K562 (cell line): ENCODE data around the gene SORCS2. TPM values are rescaled to one million over a fixed set of nuclear protein-coding genes. Genes with fewer than 3 reads are reported as not detected.

Experiments used
- ATAC-seq: fragments of 200-7000 bp; cut with Tn5 transposase; 3 replicates; pipeline ENCODE4 v1.9.1; 2020; ENCODE audit warnings: moderate library complexity
- BruUV-seq: library from RNA; stranded (reverse); fragments of 400-500 nt; replicated peaks from 2 replicates; lab custom pipeline; 2021; lab: Mats Ljungman, UMichigan
- CTCF ChIA-PET: fragments of 300-600 bp; formaldehyde crosslinking; extraction: SDS; loops from one replicate; lab custom pipeline; 2021; ENCODE audit warnings: low intra/inter-chr PET ratio; lab: Yijun Ruan, JAX
- POLR2A ChIA-PET: fragments of 300-600, 350-650 bp; sonication (Branson Sonifier 250); formaldehyde crosslinking; extraction: SDS; loops from one replicate; lab custom pipeline; 2021; ENCODE audit warnings: antibody characterized with exemption, inconsistent platforms; lab: Yijun Ruan, JAX
- DNase-seq, 4 experiments: peaks; one replicate each; pipeline versions ENCODE4 v3.0.0 to v3.0.0-alpha.2; 2011 to 2018; ENCODE audit warnings: low spot score in 3 of 4, mixed read lengths in 3 of 4; ENCODE audit errors: extremely low read depth in 1 of 4
- FAIRE-seq: peaks from 2 replicates; lab custom pipeline; 2011; peaks lifted over from hg19 to GRCh38; lab: Jason Lieb, UNC
- H2AFZ ChIP-seq: 2 replicates; pipeline ENCODE4 v1.6.0; 2011; ENCODE audit warnings: low read depth, low read length, control low read depth, inconsistent platforms
- H3K27ac ChIP-seq: fragments of 200-600 bp; 3 replicates; pipeline ENCODE4 v1.8.0; 2011; ENCODE audit warnings: low read depth, mild to moderate bottlenecking, control low read depth, inconsistent platforms, low read length, moderate library complexity, mixed read lengths; ENCODE audit errors: extremely low read depth
- H3K27me3 ChIP-seq, 2 experiments: fragments of 300-600 bp in 1 of 2; 2 replicates in 1 of 2; 3 replicates in 1 of 2; pipeline versions ENCODE4 v1.6.0 to v1.8.0; 2011; ENCODE audit warnings: inconsistent platforms in 2 of 2, low read length in 2 of 2, mild to moderate bottlenecking in 1 of 2, mixed read lengths in 1 of 2, moderate library complexity in 1 of 2; ENCODE audit not compliant: control insufficient read depth in 2 of 2, insufficient read depth in 2 of 2
- H3K36me3 ChIP-seq: fragments of 300-600 bp; 3 replicates; pipeline ENCODE4 v1.8.0; 2011; ENCODE audit warnings: mild to moderate bottlenecking, low read length, inconsistent platforms; ENCODE audit not compliant: control insufficient read depth, insufficient read depth
- H3K4me1 ChIP-seq, 2 experiments: fragments of 200-600 bp in 1 of 2; replicated peaks in 1 of 2; 2 replicates in 1 of 2; 3 replicates in 1 of 2; pipeline versions ENCODE4 v1.5.1 to v1.8.0; 2011; ENCODE audit warnings: inconsistent platforms in 2 of 2, low read length in 2 of 2, mild to moderate bottlenecking in 1 of 2, mixed read lengths in 1 of 2, moderate library complexity in 1 of 2; ENCODE audit not compliant: control insufficient read depth in 2 of 2, insufficient read depth in 2 of 2
- H3K4me2 ChIP-seq: 2 replicates; pipeline ENCODE4 v1.6.1; 2011; ENCODE audit warnings: low read length, control low read depth, inconsistent platforms, mixed read lengths; ENCODE audit not compliant: insufficient read depth
- H3K4me3 ChIP-seq: fragments of 200-600 bp; sonication (generic), shearing (Covaris generic); 2 replicates; pipeline ENCODE4 v1.5.1; 2016; ENCODE audit warnings: control low read depth, inconsistent platforms
- H3K79me2 ChIP-seq: fragments of 200-600 bp; 3 replicates; pipeline ENCODE4 v1.8.0; 2011; ENCODE audit warnings: low read length, inconsistent platforms; ENCODE audit not compliant: control insufficient read depth, insufficient read depth
- H3K9ac ChIP-seq, 2 experiments: 2 replicates each; pipeline versions ENCODE4 v1.6.0 to v1.6.1; 2011; ENCODE audit warnings: low read depth in 2 of 2, low read length in 2 of 2, control low read depth in 1 of 2, inconsistent platforms in 1 of 2, mild to moderate bottlenecking in 1 of 2, mixed read lengths in 1 of 2; ENCODE audit not compliant: insufficient read depth in 1 of 2
- H3K9me1 ChIP-seq: one replicate; pipeline ENCODE4 v1.6.0; 2011; ENCODE audit warnings: inconsistent platforms, mild to moderate bottlenecking, low read length, moderate library complexity; ENCODE audit not compliant: control insufficient read depth, insufficient read depth
- H3K9me3 ChIP-seq: replicated peaks from 2 replicates; pipeline ENCODE4 v1.5.1; 2011; ENCODE audit warnings: low read depth, low read length, inconsistent platforms; ENCODE audit not compliant: control insufficient read depth, insufficient read depth
- H4K20me1 ChIP-seq: replicated peaks from 2 replicates; pipeline ENCODE4 v1.6.1; 2011; ENCODE audit warnings: low read length, inconsistent platforms, mixed read lengths; ENCODE audit not compliant: control insufficient read depth, insufficient read depth
- SMAD2 ChIP-seq: fragments of 150-350 bp; IDR thresholded peaks from 2 replicates; pipeline ENCODE4 v1.6.1; 2014; ENCODE audit warnings: low read depth, mild to moderate bottlenecking, low read length
- THRAP3 ChIP-seq: fragments of 450-650 bp; IDR thresholded peaks from 2 replicates; pipeline ENCODE4 v1.6.1; 2016; ENCODE audit warnings: mild to moderate bottlenecking, inconsistent platforms, borderline replicate concordance
- ZNF143 ChIP-seq: sonication (generic); formaldehyde crosslinking; IDR thresholded peaks from 2 replicates; pipeline ENCODE4 v1.9.0; 2022; ENCODE audit warnings: mild to moderate bottlenecking, missing genetic modification reagents
- WGBS: fragments of 100-300 bp; shearing (Covaris generic); methylation state at CpG from one replicate; pipeline ENCODE4 v1.1.6; 2016; ENCODE audit warnings: low coverage, mixed read lengths; ENCODE audit not compliant: insufficient coverage; ENCODE audit errors: missing lambda C conversion rate; 5-methylcytosine and 5-hydroxymethylcytosine counted together
- in situ Hi-C: fragments of 300-500 bp; cut with MboI; formaldehyde crosslinking; loops from 4 replicates; pipeline ENCODE4 v1.15.0; 2018; ENCODE audit warnings: inconsistent platforms, mixed read lengths
- intact Hi-C: fragments of 100-400 bp; cut with micrococcal nuclease; formaldehyde crosslinking; loops from 2 replicates; pipeline ENCODE4 v1.14.2; 2022
- polyA plus RNA-seq, 8 experiments: library from polyadenylated mRNA; depleted of rRNA in 4 of 8; stranded (reverse) in 5 of 8; unstranded in 3 of 8; fragments of >200 nt; fragmentation: Nextera tagmentation in 2 of 8; fragmentation: Illumina TruSeq in 1 of 8; extraction: Ambion mirVana in 2 of 8; extraction: Trizol in 1 of 8; gene quantifications; 2 replicates each; pipeline versions ENCODE4 v1.2.1 to v1.2.3, GENCODE V29; 2011 to 2014; ENCODE audit warnings: inconsistent platforms in 1 of 8, missing spikeins in 1 of 8
- total RNA-seq, 7 experiments: library from RNA; depleted of rRNA in 6 of 7; stranded (reverse); fragments of >200 nt in 6 of 7; fragmentation: Illumina TruSeq in 2 of 7; extraction: Trizol in 2 of 7; gene quantifications; 2 replicates each; pipeline versions ENCODE4 v1.2.1 to v1.2.3, GENCODE V29; 2011 to 2021; ENCODE audit warnings: low replicate concordance in 1 of 7
- TF ChIP-seq, protein P1 (sequence below): sonication (generic); IDR thresholded peaks from 2 replicates; pipeline ENCODE4 v1.6.1; 2016

Gene SORCS2
- total and polyA plus RNA-seq, 9 of the 15 experiments (the other 6 are each of a cell fraction or from before 2014, with no cell fraction given), result not detected

DNA sequence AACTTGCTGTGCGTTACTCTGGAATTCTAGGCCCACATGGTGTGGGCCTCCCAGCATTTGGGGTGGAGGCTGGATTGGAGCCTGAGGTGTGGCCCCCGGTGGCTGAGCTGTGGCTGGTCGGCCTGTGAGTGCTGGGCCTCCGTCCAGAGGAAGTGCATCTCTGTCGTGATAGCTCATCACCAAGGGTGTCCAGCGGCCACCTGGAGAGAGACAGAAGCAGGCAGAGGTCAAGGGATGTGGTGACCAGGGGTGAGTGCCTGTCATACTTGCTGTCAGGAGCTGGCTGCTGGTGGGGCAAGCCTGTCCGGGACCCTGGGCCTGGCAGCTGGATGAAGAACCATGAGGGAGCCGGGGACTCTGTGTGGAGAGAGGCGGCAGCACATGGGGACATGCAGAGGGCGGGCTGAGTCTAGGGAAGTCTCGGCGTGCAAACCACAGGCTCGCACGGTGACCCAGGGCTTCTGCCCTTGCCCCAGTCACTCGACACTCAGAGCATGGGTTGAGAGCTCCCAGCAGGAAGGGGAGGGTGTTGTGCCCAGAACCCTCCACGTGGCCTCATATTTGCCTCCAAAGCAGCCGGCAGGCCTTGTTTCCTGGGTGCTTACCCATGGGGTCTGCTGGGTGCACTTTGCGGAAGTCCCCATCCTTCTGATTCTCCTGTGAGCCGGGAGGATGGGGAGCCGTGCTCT is 6.2 kb downstream of the SORCS2 start:
- H4K20me1 ChIP-seq, result peaks cover 4% of the 10 kb centered on the region; the same call in 1 of the 2 replicates
- no TSS peak for BruUV-seq
- ATAC-seq, result no peak; the same call in 1 of the 3 replicates
- H3K9ac ChIP-seq, result no peak overlapping the region; a peak in 1 of 4 replicates
- H3K27me3 ChIP-seq, result peaks cover 20 to 59% of the 10 kb centered on the region in 2 experiments; a peak in 4 of 5 replicates
- no peak overlapping the region for H3K4me2 ChIP-seq
- H3K4me3 ChIP-seq, result no peak overlapping the region
- intact Hi-C loops, result loop anchor here (5.0 to 10.0 kb wide), 3 partner anchors 96 to 606 kb away; no protein-coding TSS in a partner anchor
- FAIRE-seq, result no peak
- H3K79me2 ChIP-seq, result no peaks in the 10 kb centered on the region
- POLR2A ChIA-PET, result interaction anchor here (0.6 kb wide), 1 partner anchor 804 kb away, joined by 3 read pairs; no protein-coding TSS in a partner anchor
- no peak overlapping the region for H2AFZ ChIP-seq
- no peak for DNase-seq
- TF ChIP-seq THRAP3 (no peak), SMAD2 (no peak), ZNF143 (no peak)
- TF ChIP-seq, protein P1, sequence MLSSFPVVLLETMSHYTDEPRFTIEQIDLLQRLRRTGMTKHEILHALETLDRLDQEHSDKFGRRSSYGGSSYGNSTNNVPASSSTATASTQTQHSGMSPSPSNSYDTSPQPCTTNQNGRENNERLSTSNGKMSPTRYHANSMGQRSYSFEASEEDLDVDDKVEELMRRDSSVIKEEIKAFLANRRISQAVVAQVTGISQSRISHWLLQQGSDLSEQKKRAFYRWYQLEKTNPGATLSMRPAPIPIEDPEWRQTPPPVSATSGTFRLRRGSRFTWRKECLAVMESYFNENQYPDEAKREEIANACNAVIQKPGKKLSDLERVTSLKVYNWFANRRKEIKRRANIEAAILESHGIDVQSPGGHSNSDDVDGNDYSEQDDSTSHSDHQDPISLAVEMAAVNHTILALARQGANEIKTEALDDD, result no peak
- 1% methylated on average over 15 of the region's 20 CpGs for WGBS
- no peaks in the 10 kb centered on the region for H3K9me3 ChIP-seq
- H3K9me1 ChIP-seq, result no peaks in the 10 kb centered on the region
- H3K36me3 ChIP-seq, result no peaks in the 10 kb centered on the region
- H3K27ac ChIP-seq, result no peak overlapping the region
- in situ Hi-C loops, result no loop called here
- no peaks in the 10 kb centered on the region for H3K4me1 ChIP-seq
- CTCF ChIA-PET, result no interaction called here
